ENCODE data around the gene MLLT10.

The MLLT10 gene

DNA sequence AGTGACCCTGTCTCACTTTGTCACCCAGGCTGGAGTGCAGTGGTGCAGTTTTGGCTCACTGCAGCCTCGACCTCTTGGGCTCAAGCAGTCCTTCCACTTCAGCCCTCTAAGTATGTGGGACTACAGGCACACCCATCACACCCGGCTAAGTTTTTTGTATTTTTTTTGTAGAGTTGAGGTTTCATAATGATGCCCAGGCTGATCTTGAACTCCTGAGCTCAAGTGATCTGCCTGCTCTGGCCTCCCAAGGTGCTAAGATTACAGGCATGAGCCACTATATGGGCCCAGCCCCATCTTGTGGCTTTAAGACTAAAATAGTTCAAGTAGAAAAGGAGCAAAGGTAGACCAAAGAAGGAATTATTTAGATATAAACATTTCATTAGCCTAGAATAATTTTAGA lies 65.5 kb downstream of the MLLT10 start:
- TF ChIP-seq, protein P1, sequence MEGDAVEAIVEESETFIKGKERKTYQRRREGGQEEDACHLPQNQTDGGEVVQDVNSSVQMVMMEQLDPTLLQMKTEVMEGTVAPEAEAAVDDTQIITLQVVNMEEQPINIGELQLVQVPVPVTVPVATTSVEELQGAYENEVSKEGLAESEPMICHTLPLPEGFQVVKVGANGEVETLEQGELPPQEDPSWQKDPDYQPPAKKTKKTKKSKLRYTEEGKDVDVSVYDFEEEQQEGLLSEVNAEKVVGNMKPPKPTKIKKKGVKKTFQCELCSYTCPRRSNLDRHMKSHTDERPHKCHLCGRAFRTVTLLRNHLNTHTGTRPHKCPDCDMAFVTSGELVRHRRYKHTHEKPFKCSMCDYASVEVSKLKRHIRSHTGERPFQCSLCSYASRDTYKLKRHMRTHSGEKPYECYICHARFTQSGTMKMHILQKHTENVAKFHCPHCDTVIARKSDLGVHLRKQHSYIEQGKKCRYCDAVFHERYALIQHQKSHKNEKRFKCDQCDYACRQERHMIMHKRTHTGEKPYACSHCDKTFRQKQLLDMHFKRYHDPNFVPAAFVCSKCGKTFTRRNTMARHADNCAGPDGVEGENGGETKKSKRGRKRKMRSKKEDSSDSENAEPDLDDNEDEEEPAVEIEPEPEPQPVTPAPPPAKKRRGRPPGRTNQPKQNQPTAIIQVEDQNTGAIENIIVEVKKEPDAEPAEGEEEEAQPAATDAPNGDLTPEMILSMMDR (IDR thresholded peaks at IDR 0.05; ENCODE audit: low read depth, low read length): no peak
- TF ChIP-seq POLR2A (IDR thresholded peaks at IDR 0.05; ENCODE audit: extremely low read depth, insufficient read length) (no peak), MYC (IDR thresholded peaks at IDR 0.05; ENCODE audit: low read depth, low read length) (no peak)
- TF ChIP-seq, protein P2, sequence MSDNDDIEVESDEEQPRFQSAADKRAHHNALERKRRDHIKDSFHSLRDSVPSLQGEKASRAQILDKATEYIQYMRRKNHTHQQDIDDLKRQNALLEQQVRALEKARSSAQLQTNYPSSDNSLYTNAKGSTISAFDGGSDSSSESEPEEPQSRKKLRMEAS (IDR thresholded peaks at IDR 0.05; ENCODE audit: low read depth, low read length): no peak
- no peak overlapping the region for H3K4me3 ChIP-seq (ENCODE audit: low read depth, low read length)
- DNase-seq (ENCODE audit: low read depth): no peak

DNA sequence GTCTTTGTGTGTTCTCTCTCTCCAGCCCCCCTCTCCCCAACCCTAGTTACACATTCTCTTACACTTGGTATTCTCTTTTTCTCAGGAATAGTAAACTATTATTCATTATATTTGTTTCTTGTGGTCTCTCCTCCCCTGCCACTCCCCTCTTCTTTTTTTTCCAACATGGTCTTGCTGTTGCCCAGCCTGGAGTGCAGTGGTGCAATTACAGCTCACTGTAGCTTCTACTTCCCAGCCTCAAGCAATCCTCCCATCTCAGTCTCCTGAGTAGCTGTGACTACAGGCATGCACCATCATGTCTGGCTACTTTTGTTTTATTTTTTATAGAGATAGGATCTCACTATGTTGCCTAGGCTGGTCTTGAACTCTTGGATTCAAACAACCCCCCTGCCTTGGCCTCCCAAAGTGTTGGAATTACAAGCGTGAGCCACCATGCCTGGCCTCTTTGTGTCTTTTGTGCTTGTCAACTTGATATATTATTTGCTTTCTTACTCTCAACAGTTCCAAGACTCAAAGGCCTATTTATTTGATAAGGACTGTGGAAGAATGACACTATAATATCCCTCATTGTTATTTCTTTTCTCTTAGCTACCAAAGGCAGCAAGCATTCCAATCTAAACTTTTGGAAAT lies 66.9 kb downstream of the MLLT10 start:
- no peak overlapping the region for H3K4me3 ChIP-seq (ENCODE audit: low read depth, low read length)
- DNase-seq (ENCODE audit: low read depth): no peak
- no peak for TF ChIP-seq MYC (IDR thresholded peaks at IDR 0.05; ENCODE audit: low read depth, low read length)
- no peak for TF ChIP-seq POLR2A (IDR thresholded peaks at IDR 0.05; ENCODE audit: extremely low read depth, insufficient read length)
- TF ChIP-seq, protein P1 (IDR thresholded peaks at IDR 0.05; ENCODE audit: low read depth, low read length): no peak
- TF ChIP-seq, protein P2 (IDR thresholded peaks at IDR 0.05; ENCODE audit: low read depth, low read length): no peak

DNA sequence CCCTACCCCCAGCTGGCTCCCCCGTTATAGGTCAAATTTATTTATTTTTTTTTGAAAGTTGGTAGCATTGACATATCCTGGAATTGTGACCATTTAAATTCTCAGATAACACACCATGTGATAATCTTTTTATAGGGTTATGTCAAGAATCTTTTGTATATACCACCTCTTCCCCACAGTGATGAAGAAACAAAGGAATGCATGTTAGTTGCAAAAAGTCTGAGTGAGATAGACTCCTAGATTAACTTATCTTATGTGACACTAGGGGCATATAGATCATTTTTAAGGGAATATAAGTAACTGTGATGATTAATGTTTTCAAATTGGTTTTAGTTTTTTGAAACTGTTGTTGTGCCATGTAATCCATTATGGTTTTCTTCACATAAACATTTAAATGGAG lies 68.3 kb downstream of the MLLT10 start:
- no peak overlapping the region for H3K4me3 ChIP-seq (ENCODE audit: low read depth, low read length)
- TF ChIP-seq, protein P2 (IDR thresholded peaks at IDR 0.05; ENCODE audit: low read depth, low read length): no peak
- TF ChIP-seq, protein P1 (IDR thresholded peaks at IDR 0.05; ENCODE audit: low read depth, low read length): no peak
- TF ChIP-seq POLR2A (IDR thresholded peaks at IDR 0.05; ENCODE audit: extremely low read depth, insufficient read length) (no peak), MYC (IDR thresholded peaks at IDR 0.05; ENCODE audit: low read depth, low read length) (no peak)
- no peak for DNase-seq (ENCODE audit: low read depth)

DNA sequence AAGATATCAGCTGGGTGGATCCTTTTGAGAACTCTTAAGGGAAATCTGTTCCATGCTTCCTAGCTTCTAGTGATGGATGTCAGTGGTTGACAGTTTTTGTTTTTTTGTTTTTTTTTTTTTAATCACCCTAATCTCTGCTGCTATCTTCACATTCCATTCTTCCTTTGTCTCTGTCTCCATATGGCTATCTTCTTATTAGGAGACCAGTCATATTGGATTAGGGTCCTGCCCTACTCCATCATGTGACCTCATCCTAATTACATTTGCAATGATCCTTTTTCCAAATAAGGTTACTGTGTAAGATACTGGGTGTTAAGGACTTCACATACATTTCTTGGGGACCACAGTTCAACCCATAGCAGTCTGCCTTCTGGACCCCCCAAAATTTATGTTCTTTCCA lies 69.7 kb downstream of the MLLT10 start:
- H3K4me3 ChIP-seq (ENCODE audit: low read depth, low read length): no peak overlapping the region
- TF ChIP-seq, protein P2 (IDR thresholded peaks at IDR 0.05; ENCODE audit: low read depth, low read length): no peak
- TF ChIP-seq, protein P1 (IDR thresholded peaks at IDR 0.05; ENCODE audit: low read depth, low read length): no peak
- TF ChIP-seq POLR2A (IDR thresholded peaks at IDR 0.05; ENCODE audit: extremely low read depth, insufficient read length) (no peak), MYC (IDR thresholded peaks at IDR 0.05; ENCODE audit: low read depth, low read length) (no peak)
- no peak for DNase-seq (ENCODE audit: low read depth)

DNA sequence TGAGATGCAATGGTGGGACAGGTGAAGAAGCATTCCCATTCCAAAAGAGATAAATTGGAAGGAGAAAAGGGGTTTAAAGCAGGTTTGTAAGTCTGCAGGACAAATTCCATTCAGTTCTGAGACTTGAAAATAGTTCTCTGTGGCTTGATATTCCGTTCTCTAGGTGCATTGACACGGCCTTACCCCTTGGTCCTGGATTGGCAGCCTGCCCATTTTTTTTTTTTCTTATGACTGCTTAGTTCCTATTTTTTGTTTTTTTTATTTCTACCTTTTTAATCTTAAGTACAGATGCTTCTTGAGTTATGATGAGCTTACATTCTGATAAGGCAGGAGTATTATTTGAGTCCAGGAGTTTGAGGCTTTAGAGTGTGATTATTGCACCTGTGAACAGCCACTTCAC lies 70.6 kb downstream of the MLLT10 start:
- H3K4me3 ChIP-seq (ENCODE audit: low read depth, low read length): no peak overlapping the region
- no peak for DNase-seq (ENCODE audit: low read depth)
- TF ChIP-seq MYC (IDR thresholded peaks at IDR 0.05; ENCODE audit: low read depth, low read length): no peak
- no peak for TF ChIP-seq POLR2A (IDR thresholded peaks at IDR 0.05; ENCODE audit: extremely low read depth, insufficient read length)
- TF ChIP-seq, protein P1 (IDR thresholded peaks at IDR 0.05; ENCODE audit: low read depth, low read length): no peak
- TF ChIP-seq, protein P2 (IDR thresholded peaks at IDR 0.05; ENCODE audit: low read depth, low read length): no peak

All from NB4 (cell line).